Smooth muscle cell (in vitro differentiated cells): ENCODE results near the gene RAD51C. TPM values are rescaled to one million over a fixed set of nuclear protein-coding genes. Genes with fewer than 3 reads are reported as not detected.
"Not testable (repeated sequence)": the region's sequence is repeated elsewhere in the genome, so short reads cannot be mapped to it uniquely, and the experiment has no call there.

Experiments
- DNase-seq: peaks from one replicate; lab custom pipeline; 2025; ENCODE audit not compliant: unreplicated experiment; lab: John Stamatoyannopoulos, UW
- H2AFZ ChIP-seq: fragments of 200-600 bp; sonication (generic); 2 replicates; pipeline ENCODE4 v1.6.0; 2016; ENCODE audit warnings: antibody characterized with exemption, low read depth, mild to moderate bottlenecking
- H3F3A ChIP-seq: fragments of 200-600 bp; sonication (generic); 2 replicates; pipeline ENCODE4 v1.6.0; 2017; ENCODE audit warnings: antibody characterized with exemption, low read depth
- H3K27ac ChIP-seq: fragments of 200-600 bp; sonication (generic); 2 replicates; pipeline ENCODE4 v1.5.1; 2016; ENCODE audit warnings: low read depth, mild to moderate bottlenecking
- H3K27me3 ChIP-seq: fragments of 200-600 bp; sonication (generic); 2 replicates; pipeline ENCODE4 v1.6.1; 2016; ENCODE audit warnings: low read depth, mild to moderate bottlenecking
- H3K36me3 ChIP-seq: fragments of 200-600 bp; sonication (generic); 2 replicates; pipeline ENCODE4 v1.5.1; 2016; ENCODE audit warnings: low read depth
- H3K4me1 ChIP-seq: fragments of 200-600 bp; sonication (generic); 2 replicates; pipeline ENCODE4 v1.5.1; 2016; ENCODE audit warnings: low read depth
- H3K4me2 ChIP-seq: fragments of 200-600 bp; sonication (generic); 2 replicates; pipeline ENCODE4 v1.6.0; 2016; ENCODE audit warnings: mild to moderate bottlenecking
- H3K4me3 ChIP-seq: fragments of 200-600 bp; sonication (generic); 2 replicates; pipeline ENCODE4 v1.5.1; 2016; ENCODE audit warnings: mild to moderate bottlenecking
- H3K79me2 ChIP-seq: fragments of 200-600 bp; sonication (generic); 2 replicates; pipeline ENCODE4 v1.6.0; 2016; ENCODE audit warnings: low read depth, mild to moderate bottlenecking
- H3K9ac ChIP-seq: fragments of 200-600 bp; sonication (generic); 2 replicates; pipeline ENCODE4 v1.6.0; 2016; ENCODE audit warnings: low read depth
- H3K9me3 ChIP-seq: fragments of 200-600 bp; sonication (generic); replicated peaks from 2 replicates; pipeline ENCODE4 v1.5.1; 2016; ENCODE audit warnings: low read depth
- H4K20me1 ChIP-seq: fragments of 200-600 bp; sonication (generic); 2 replicates; pipeline ENCODE4 v1.6.0; 2016; ENCODE audit warnings: low read depth
- CTCF ChIP-seq: fragments of 200-600 bp; sonication (generic); IDR thresholded peaks from 2 replicates; pipeline ENCODE4 v1.5.1; 2017; ENCODE audit warnings: borderline replicate concordance, mild to moderate bottlenecking, antibody characterized with exemption; ENCODE audit not compliant: insufficient read depth, poor library complexity, severe bottlenecking
- WGBS: methylation state at CpG from one replicate; pipeline ENCODE4 v1.1.7; 2016; ENCODE audit warnings: low lambda C conversion rate; 5-methylcytosine and 5-hydroxymethylcytosine counted together
- polyA plus RNA-seq: library from polyadenylated mRNA; unstranded; fragments of >200 nt; fragmentation: Nextera tagmentation; extraction: Ambion mirVana; gene quantifications from 2 replicates; pipeline ENCODE4 v1.2.1, GENCODE V29; 2016
- total RNA-seq: library from RNA; depleted of rRNA; stranded (reverse); fragments of >200 nt; gene quantifications from 2 replicates; pipeline ENCODE4 v1.2.3, GENCODE V29; 2014

Gene RAD51C
- total and polyA plus RNA-seq, 2 experiments from 2014 or later, result 20.9 to 27.1 TPM

GRCh38 chr17:58741121-58741625 is 48.8 kb downstream of the RAD51C start:
- H3K27ac ChIP-seq, result peak overlapping the region; percentile 62

GRCh38 chr17:58747674-58748073 is 55.3 kb downstream of the RAD51C start:
- H3K36me3 ChIP-seq, result no peaks in the 10 kb centered on the region
- no peaks in the 10 kb centered on the region for H3K9me3 ChIP-seq
- H3F3A ChIP-seq, result no peaks in the 10 kb centered on the region
- H3K4me3 ChIP-seq, result no peak overlapping the region
- no peak for DNase-seq
- H3K27me3 ChIP-seq, result peaks cover 3% of the 10 kb centered on the region
- H3K27ac ChIP-seq, result no peak overlapping the region
- no peak overlapping the region for H3K9ac ChIP-seq
- TF ChIP-seq CTCF, result no peak
- H3K79me2 ChIP-seq, result no peaks in the 10 kb centered on the region
- no peaks in the 10 kb centered on the region for H3K4me1 ChIP-seq
- H3K4me2 ChIP-seq, result no peak overlapping the region
- no peaks in the 10 kb centered on the region for H4K20me1 ChIP-seq
- no peak overlapping the region for H2AFZ ChIP-seq
- 91% methylated on average over 1 of the region's 1 CpG for WGBS

More at GRCh38 chr17:58741121-58741625, 48.8 kb downstream of the RAD51C start:
- Histone ChIP-seq H3K36me3 (no peaks in the 10 kb centered on the region), H2AFZ (no peak overlapping the region), H3K9me3 (no peaks in the 10 kb centered on the region), H3K27me3 (no peaks in the 10 kb centered on the region), H3K79me2 (no peaks in the 10 kb centered on the region), H3K4me3 (no peak overlapping the region), H3K4me1 (no peaks in the 10 kb centered on the region), H3F3A (no peaks in the 10 kb centered on the region), H3K4me2 (no peak overlapping the region), H4K20me1 (no peaks in the 10 kb centered on the region), H3K9ac (no peak overlapping the region)
- 85% methylated on average over 8 of the region's 8 CpGs for WGBS
- TF ChIP-seq CTCF, result no peak
- no peak for DNase-seq

GRCh38 chr17:58749627-58750026 is 57.2 kb downstream of the RAD51C start:
- not testable (repeated sequence) for H3K4me1 ChIP-seq, H3K9ac ChIP-seq, H3K27me3 ChIP-seq, H3F3A ChIP-seq, H3K27ac ChIP-seq, H4K20me1 ChIP-seq, H3K4me3 ChIP-seq, H3K79me2 ChIP-seq, H3K9me3 ChIP-seq, H2AFZ ChIP-seq, DNase-seq, H3K36me3 ChIP-seq, H3K4me2 ChIP-seq

- no peak overlapping the region for H3K9ac ChIP-seq
- H3K4me2 ChIP-seq, result no peak overlapping the region
- H3K27me3 ChIP-seq, result peaks cover 19% of the 10 kb centered on the region
- DNase-seq, result no peak
- H3K4me3 ChIP-seq, result no peak overlapping the region
- no peak overlapping the region for H2AFZ ChIP-seq
- no peaks in the 10 kb centered on the region for H3K79me2 ChIP-seq
- no peak for TF ChIP-seq CTCF
- H3K36me3 ChIP-seq, result no peaks in the 10 kb centered on the region
- H3F3A ChIP-seq, result no peaks in the 10 kb centered on the region
- H3K4me1 ChIP-seq, result peaks cover 13% of the 10 kb centered on the region
- 89% methylated on average over 2 of the region's 2 CpGs for WGBS
- no peak overlapping the region for H3K27ac ChIP-seq
- H3K9me3 ChIP-seq, result no peaks in the 10 kb centered on the region
- H4K20me1 ChIP-seq, result no peaks in the 10 kb centered on the region
Measured at GRCh38 chr17:58753026-58753425, 60.6 kb downstream of the RAD51C start.
